Fibroblast of mammary gland (primary cell): Measurements from ENCODE around the gene SPDYE1.
"Not testable (repeated sequence)": the region's sequence is repeated elsewhere in the genome, so short reads cannot be mapped to it uniquely, and the experiment has no call there.

Experiments
- DNase-seq: peaks from one replicate; pipeline ENCODE4 v3.0.0-alpha.2; 2010; ENCODE audit warnings: low read depth
- H3K4me3 ChIP-seq: 2 replicates; pipeline ENCODE4 v1.5.1; 2011; ENCODE audit warnings: low read depth, mild to moderate bottlenecking, low read length, moderate library complexity; ENCODE audit not compliant: control insufficient read depth
- CTCF ChIP-seq: conservative IDR thresholded peaks from 2 replicates; pipeline ENCODE4 v1.5.1; 2011; ENCODE audit warnings: low read depth, low read length, inconsistent platforms; ENCODE audit not compliant: control insufficient read depth, insufficient read depth

The SPDYE1 gene

GRCh38 chr7:43997532-43997931 is at the start of gene SPDYE1:
Gene SPDYE1 (plus strand): TSS chr7:43997897. CDS start chr7:43999950, 2,053 bp downstream.
- not testable (repeated sequence) for H3K4me3 ChIP-seq, DNase-seq

- no peak overlapping the region for H3K4me3 ChIP-seq
- DNase-seq = no peak
- no peak for TF ChIP-seq CTCF
Observed at GRCh38 chr7:43952028-43952427, 45.7 kb upstream of the SPDYE1 start.

GRCh38 chr7:43953071-43953470 is 44.6 kb upstream of the SPDYE1 start:
- no peak for DNase-seq
- no peak overlapping the region for H3K4me3 ChIP-seq
- no peak for TF ChIP-seq CTCF

- peak; percentile 71 for DNase-seq
- no peak overlapping the region for H3K4me3 ChIP-seq
- TF ChIP-seq CTCF = peak; percentile 59
Observed at GRCh38 chr7:43954524-43955228, 43.0 kb upstream of the SPDYE1 start.

- DNase-seq = no peak
- TF ChIP-seq CTCF = no peak
Observed at GRCh38 chr7:43956027-43956426, 41.7 kb upstream of the SPDYE1 start.

GRCh38 chr7:43960933-43961332 is 36.8 kb upstream of the SPDYE1 start:
- no peak overlapping the region for H3K4me3 ChIP-seq
- no peak for DNase-seq
- no peak for TF ChIP-seq CTCF

More at GRCh38 chr7:43956027-43956426, 41.7 kb upstream of the SPDYE1 start:
- H3K4me3 ChIP-seq = no peak overlapping the region

- not testable (repeated sequence) for DNase-seq, H3K4me3 ChIP-seq
Observed at GRCh38 chr7:43966392-43966791, 31.3 kb upstream of the SPDYE1 start.

- DNase-seq, H3K4me3 ChIP-seq: not testable (repeated sequence)
Observed at GRCh38 chr7:43968172-43969040, 29.3 kb upstream of the SPDYE1 start.

GRCh38 chr7:43969586-43969985 is 28.1 kb upstream of the SPDYE1 start:
- not testable (repeated sequence) for DNase-seq

GRCh38 chr7:43970698-43971097 is 27.0 kb upstream of the SPDYE1 start:
- not testable (repeated sequence) for H3K4me3 ChIP-seq, DNase-seq

More at GRCh38 chr7:43969586-43969985, 28.1 kb upstream of the SPDYE1 start:
- H3K4me3 ChIP-seq = not testable (repeated sequence)

GRCh38 chr7:43974033-43974573 is 23.6 kb upstream of the SPDYE1 start:
- not testable (repeated sequence) for H3K4me3 ChIP-seq, DNase-seq

- not testable (repeated sequence) for DNase-seq, H3K4me3 ChIP-seq
Observed at GRCh38 chr7:43974725-43975482, 22.8 kb upstream of the SPDYE1 start.
